ENCODE measurements around the gene CFD.

GRCh38 chr19:835210-835810 lies 24.2 kb upstream of the CFD start:
- TF ChIP-seq CTCF (IDR thresholded peaks at IDR 0.05), result no peak
- TF ChIP-seq POLR2A (IDR thresholded peaks at IDR 0.05), result no peak

All from heart left ventricle (tissue), 13 donors.